Gastroesophageal sphincter (tissue), 3 donors: ENCODE measurements around the gene KRAS.

Experiments used
- CTCF ChIP-seq, 4 experiments: fragments of 200-600 bp in 2 of 4; fragments of 450-650 bp in 2 of 4; sonication (generic) in 1 of 4; IDR thresholded peaks; one replicate each; pipeline ENCODE4 v1.5.1; 2017 to 2019; ENCODE audit warnings: antibody characterized with exemption in 4 of 4, mild to moderate bottlenecking in 2 of 4, moderate library complexity in 2 of 4
- EP300 ChIP-seq: sonication (generic); formaldehyde crosslinking; IDR thresholded peaks from one replicate; pipeline ENCODE4 v1.6.1; 2017; ENCODE audit warnings: antibody characterized with exemption, mild to moderate bottlenecking
- POLR2A ChIP-seq, 2 donors: fragments of 450-650 bp; IDR thresholded peaks; one replicate each; pipeline ENCODE4 v1.6.1; 2017; ENCODE audit warnings: antibody characterized with exemption in 2 of 2, mild to moderate bottlenecking in 2 of 2, moderate library complexity in 1 of 2
- POLR2AphosphoS5 ChIP-seq: sonication (generic); formaldehyde crosslinking; IDR thresholded peaks from one replicate; pipeline ENCODE4 v1.6.1; 2017; ENCODE audit warnings: antibody characterized with exemption

- TF ChIP-seq CTCF (IDR thresholded peaks at IDR 0.05) (no peak), POLR2AphosphoS5 (no peak), EP300 (no peak), POLR2A (IDR thresholded peaks at IDR 0.05) (no peak)
Measured at GRCh38 chr12:25213338-25213737, 37.4 kb downstream of the KRAS start.
